GM19023 (cell line): Measurements from ENCODE around the gene HEXD.
"Not testable (repeated sequence)": the region's sequence is repeated elsewhere in the genome, so short reads cannot be mapped to it uniquely, and the experiment has no call there.

Experiments
- ATAC-seq: cut with Tn5 transposase; IDR thresholded peaks from one replicate; pipeline ENCODE4 v1.9.1; 2021; ENCODE audit warnings: mild to moderate bottlenecking, moderate library complexity; ENCODE audit not compliant: unreplicated experiment

Gene HEXD

DNA sequence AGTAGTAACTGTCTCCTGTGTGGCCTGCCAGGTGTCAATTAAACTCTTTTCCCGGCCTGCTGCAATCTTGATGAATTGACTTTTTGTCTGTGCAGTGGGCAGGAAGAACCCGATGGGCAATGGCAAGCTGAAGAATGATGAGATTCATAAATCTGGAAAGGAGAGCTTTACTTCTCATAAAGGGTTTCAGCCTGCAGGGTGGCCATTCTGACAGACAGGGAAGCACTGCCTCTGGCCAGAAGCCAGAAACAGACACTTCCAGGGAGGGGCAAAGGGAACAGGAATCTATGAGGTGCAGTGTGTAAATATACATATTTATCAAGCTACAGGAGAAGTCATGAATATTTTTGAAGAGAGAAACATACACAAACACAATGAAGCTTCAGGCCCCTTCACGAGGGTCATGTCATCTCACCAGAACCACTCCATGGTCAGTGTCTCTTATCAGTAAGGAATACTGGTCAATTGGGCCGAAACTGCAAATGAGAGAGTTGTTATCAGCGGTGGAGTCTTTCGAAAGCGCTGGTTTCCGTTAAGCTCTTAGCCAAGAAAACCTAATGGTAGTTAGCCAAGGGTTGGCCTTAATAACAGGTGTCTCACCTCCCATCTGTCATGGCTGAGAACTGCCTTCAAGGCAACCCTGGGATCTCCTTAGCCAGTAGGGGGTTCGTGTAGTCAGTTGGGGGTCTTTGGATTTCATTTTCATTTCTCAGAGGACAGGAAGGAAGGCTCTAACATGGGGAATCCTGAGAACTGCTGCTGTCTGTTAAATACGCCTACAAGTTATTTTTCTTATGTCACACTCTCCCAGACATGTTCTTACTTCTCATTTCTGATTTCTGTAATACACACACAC lies 39.2 kb downstream of the HEXD start:
- ATAC-seq = no peak

DNA sequence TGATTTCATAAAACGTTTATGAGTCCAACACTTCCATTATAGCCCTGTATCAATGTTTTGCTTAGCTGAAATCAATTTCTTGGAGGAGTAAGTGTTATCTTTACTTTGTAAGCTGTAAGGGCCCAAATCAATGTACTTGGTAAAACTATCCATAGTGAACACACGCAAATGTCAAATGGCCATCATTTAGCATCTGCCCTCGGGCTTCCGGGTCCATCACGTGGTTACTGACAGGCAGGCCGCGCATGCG lies 39.7 kb downstream of the HEXD start:
- no peak for ATAC-seq

DNA sequence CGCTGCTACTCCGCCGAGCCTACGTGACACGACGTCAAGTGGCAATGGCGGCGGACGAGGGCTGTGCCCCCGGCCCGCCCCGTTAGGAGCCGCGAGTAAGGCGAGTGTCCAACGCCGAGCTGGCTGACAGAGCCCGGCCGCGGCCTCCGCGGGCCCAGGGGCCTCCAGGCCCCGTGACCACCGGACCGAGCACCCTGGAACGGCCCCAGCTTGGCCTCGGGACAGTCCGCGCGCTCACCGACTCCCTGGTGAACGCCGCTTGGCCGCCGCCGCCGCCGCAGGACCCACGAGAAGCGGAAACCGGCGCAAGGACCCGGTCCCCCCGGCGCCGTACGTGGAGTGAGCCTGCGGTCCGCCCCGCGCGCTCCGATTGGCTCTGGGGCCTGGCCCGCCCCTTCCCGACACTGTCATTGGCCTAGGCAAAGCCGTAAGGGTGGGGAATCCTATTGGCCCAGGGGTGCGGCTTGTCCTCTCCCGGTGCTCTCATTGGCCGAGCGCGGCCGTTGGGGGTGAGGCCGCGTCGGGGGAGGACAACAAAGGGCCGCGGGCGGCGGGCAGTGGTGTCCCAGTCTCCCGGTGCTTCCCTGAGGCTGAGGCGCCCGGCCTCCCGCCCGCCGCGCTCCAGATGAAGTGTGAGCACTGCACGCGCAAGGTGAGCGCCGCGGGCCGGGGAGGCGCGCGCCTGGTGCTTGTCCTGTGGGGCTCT lies 40.2 kb downstream of the HEXD start, which contains the start of gene NARF:
Gene NARF, plus strand, starts transcription at position 563 of the 706 bp plus-strand sequence. Its CDS starts 63 bp downstream, at position 626.
- ATAC-seq = peak; percentile 94

DNA sequence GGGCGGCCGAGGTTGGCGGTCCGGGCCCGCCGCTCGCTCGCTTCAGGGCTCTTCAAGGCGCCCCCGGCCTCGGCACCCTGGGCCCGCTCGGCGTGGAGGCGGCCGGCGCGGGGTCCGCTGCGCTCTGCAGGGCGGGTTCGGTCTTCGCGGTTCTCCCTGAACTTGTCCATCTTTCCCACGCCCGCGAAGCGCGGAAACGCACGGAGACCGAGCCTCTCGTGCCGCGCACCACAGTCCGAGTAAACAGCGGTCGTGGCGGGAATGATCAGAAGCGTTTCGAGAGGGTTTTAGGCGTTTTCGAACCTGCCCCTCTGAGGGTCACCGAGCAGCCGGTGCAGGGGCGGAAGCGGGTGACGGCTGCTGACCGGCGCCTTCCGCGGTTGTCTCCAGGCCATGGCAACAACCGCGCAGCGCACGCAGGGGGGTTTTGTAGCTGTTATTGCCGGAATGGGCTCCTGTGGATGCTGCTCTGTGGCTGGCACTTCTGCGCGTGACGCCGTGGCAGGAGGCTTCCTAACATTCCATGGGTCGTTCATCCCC lies 40.8 kb downstream of the HEXD start:
- peak; percentile 6 for ATAC-seq

DNA sequence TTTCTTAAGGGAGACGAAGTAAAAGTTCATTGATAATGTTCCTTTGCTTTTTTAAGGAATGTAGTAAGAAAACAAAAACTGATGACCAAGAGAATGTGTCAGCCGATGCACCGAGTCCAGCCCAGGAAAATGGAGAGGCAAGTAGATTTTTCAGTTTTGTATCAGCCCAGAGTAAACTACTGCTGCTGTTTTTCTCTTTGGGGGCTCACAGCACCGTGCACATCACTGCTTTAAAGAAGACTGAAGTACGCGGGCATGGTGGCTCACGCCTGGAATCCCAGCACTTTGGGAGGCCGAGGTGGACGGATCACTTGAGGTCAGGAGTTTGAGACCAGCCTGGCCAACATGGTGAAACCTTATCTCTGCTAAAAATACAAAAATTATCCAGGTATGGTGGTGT lies 41.8 kb downstream of the HEXD start:
- not testable (repeated sequence) for ATAC-seq

DNA sequence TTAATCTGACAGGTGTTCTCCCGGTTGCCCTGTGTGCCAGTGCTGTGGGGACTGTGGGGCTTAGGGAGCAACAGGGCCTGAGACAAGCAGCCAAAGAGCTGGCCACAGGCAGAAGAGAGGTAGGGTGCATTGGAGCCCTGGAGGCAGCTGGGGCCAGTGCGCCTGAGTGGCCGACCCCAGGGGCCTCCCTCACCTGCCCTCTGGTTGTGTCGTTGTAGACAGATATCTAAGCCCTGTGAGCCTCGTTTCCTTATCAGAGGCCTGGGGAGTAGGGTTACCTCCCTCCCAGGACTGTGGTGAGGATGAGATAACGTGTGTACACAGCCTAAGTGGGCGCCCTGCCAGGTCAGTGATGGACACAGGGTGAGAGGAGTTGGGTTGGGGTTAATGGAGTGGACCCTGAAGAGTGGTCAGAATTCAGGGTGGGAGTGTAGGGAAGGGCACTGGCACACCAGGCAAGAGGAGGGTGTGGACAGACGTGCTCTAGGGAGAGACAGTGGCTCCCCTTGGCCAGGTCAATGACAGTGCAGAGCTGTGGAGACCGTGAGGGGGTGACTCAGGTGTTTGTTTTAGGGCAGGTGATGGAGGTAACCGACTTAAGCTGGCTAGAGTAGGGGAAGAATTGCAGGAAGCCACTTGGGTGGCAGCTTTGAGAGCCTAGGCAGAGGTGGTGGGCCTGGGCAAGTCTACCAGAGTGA lies 43.8 kb downstream of the HEXD start:
- ATAC-seq = no peak

DNA sequence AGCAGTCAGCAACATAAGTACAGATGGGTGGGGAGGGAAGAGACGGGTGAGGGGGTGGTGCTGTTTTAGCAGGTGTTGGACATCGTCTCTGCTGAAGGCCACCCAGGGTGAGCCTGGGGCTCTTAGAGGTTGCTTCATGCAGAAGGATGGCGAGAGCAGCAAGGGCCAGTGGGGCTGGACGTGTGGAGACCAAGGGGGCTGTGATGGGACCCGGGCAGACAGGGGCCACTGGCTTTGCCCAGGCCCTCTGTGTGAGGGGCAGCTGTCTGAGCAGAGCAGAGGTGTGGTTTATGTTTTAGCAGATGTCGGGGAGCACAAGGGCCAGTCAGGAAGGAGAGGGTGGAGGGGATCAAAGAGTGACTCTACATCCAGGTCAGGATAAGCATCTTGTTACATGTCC lies 45.2 kb downstream of the HEXD start:
- ATAC-seq = no peak

DNA sequence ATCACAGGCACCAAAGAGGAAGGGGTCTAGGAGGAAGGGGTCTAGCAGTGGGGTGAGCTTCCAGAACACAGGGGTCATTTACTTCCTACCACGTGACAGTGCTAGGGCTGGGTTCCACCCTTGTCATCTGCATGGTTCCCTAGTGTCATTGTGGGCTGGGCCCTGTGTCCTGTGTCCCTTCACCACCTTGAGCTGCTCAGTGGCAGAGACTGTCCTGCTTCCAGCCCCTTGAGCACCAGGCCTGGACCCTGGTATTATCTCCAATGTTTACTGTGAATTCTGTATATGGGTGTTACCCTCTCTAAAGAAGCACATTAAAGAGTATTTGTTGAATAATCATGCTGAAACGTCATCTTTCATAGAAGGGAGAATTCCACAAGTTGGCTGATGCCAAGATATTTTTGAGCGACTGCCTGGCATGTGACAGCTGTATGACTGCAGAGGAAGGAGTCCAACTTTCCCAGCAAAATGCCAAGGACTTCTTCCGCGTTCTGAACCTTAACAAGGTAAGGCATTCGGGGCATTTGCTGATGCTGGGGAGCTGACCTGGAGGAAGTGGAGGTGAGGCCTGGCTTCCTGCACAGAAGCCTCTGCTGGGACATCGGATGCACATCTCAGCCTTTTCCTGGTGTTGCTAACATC lies 45.9 kb downstream of the HEXD start:
- no peak for ATAC-seq

DNA sequence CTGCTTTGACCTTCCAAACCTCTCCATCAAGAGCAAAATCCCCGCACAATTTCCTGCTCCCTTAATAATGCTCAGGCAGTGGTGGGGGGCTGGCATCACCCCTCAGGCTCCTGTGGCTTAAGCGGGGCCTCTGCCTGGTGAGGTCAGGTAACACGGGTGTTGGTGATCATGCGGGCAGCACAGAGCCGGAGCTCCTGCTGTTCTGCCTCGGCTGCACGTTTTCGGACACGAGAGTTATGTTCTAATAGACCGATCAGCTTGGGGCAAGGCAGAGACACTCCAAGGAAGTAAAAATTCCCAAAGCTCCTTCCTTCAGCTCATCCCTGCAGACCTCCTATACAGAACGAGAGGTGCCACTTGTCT lies 46.4 kb downstream of the HEXD start:
- ATAC-seq = no peak

DNA sequence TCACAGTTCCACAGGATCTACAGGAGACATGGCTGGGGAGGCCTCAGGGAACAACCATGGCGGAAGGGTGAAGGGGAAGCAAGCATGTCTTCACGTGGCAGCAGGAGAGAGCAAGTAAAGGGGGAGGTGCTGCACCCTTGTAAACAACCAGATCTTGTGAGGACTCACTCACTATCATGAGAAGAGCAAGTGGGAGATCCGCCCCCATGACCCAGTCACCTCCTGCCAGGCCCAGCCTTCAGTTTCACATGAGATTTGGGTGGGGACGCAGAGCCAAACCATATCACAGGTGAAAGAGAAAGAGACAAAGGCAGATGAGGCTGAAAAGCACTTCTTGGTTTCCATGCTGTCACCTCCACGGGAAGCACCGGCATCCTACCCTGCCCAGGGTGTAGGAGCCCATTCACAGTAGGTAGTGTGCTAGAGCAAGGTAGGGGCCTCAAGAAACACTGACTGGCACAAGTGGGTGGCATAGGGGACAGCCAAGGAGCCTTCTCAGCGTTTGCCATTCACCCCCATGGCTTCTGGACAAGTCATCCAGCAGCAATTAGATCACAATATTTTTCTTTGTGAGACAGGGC lies 47.0 kb downstream of the HEXD start:
- ATAC-seq = no peak

DNA sequence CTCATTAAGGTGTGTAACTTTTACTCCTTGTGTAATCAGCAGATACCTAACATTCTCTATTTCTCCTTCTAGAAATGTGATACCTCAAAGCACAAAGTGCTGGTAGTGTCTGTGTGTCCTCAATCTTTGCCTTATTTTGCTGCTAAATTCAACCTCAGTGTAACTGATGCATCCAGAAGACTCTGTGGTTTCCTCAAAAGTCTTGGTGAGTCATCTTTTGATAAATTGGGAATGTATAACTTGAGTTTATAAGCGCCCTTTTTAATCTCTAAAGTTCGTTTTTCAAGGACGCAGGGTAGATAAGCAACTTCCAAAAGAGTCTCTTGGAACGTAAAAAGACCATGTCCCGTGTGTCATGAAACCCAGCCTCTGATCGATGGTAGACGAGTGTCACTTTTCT lies 50.5 kb downstream of the HEXD start:
- ATAC-seq = no peak

DNA sequence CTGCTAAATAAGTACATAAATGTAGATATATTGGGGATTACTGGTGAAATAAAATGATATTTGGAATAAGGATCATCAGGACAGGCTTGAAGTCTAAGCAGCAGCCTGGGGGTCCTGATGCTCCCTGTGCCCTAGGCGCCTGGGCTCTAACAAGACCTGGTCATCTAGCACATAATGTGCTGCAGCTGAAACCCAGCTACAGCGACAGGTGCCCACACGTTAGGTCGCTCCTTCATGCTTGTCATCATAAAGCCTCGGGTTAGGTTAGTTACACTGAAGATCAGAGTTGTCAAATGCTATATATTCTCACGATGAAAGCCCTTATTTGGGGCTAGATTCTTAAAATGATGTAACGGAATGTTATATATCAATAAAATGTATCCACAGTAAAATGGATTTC lies 51.9 kb downstream of the HEXD start:
- ATAC-seq = no peak

DNA sequence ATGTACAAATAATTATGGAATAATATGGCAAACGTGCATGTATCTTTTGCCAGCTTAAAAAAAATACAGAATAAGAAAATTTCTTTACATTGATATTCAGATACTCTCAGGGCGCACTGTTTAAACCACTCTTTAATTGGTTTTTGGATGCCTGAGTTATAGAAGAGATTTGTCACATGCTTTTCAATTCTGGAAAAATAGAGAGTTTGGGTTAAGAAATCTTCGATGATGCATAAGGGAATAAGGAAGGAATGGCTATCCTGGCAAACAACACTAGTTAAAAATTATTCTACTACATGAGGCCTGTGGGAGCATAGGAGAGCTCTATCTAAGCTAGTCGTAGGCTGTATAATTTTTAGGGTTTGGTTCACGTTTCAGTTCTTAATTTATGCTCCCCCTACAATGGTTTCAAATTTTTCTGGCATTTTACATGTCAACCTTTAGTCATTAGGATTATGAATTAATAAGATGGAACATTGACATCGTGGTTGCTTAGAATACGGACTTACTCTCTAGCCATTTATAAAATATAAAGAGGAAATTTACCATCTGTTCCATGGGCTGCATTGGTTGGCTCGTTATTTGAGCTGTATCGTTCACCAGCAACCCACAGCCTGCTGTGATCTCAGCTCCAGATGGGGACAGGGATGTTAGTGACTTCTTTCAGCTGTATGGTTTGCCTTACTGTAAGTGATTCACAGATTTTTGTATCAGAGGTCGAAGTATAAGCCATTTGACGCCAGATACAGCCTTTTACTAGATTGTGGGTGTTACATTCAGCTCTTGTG lies 56.3 kb downstream of the HEXD start:
- ATAC-seq = no peak

DNA sequence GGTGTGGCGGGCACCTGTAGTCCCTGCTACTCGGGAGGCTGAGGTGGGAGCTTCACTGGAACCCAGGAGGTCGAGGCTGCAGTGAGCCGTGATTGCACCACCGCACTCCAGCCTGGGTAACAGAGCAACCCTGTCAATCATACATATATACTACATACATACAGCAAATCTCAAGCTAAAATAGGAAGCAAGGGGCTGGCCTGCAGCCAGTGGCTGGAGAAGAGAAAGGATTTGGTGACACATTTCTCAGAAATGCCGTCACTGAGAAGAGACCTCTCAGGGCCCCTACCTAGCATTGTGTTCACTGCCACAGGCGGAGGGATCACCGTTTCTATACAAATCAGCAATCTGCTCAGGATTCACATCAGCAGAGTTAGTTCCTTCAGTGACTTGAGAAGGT lies 57.3 kb downstream of the HEXD start:
- ATAC-seq = no peak

DNA sequence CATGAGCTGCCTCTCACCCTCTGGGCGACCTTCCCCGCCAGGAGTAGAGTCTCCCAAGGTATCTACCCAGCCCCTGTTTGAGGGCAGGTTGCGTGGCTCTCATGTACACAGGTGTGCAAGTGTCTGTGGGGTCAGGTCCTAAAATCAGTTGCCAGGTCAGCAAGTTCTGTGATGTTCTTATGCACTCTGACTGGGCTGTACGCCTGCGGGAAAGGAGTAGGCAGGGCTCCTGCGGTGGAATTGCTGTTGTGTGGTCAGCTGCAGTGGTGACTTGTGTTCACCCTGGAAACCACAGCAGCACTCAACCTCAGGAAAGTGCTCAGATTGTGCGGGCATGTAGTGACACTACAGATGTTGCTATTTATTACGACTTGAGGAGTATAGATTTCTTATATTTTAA lies 59.8 kb downstream of the HEXD start:
- no peak for ATAC-seq

DNA sequence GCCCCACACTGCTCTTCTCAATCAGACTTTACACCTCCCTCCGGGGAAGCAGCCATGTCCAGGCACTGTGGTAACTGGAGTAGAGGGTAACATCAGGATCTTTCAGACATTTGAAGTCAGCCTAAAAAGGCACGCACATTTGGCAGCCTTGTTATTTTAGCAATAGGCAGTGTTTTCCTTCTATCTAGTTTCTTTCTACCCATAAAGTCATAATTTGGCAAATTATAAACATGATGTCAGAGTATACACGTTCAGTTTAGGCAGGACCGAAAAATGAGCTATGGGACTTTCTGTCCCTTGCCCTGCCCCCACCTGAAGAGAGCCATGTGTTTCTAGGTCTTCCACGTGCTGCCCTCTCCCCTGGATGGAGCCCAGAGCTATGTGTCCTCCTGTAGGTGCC lies 61.5 kb downstream of the HEXD start:
- ATAC-seq = no peak

DNA sequence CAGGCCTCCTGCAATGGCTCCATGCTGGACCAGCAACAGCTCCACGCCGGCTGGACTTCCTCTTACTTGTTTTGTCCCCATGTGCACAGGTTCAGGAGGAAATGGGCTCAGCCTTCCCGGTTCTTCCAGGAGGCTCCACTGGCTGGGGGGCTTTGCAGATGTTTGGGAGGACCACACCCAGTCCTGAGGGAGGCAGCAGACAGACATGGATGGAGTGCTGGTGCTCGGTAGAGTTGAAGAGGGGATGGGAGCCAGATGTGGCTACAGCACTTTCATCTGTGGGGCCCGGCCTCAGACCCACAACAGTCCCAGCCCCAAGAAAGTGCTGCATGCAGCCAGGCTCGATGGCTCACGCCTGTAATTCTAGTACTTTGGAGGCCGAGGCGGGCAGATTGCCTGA lies 62.2 kb downstream of the HEXD start:
- ATAC-seq = no peak

DNA sequence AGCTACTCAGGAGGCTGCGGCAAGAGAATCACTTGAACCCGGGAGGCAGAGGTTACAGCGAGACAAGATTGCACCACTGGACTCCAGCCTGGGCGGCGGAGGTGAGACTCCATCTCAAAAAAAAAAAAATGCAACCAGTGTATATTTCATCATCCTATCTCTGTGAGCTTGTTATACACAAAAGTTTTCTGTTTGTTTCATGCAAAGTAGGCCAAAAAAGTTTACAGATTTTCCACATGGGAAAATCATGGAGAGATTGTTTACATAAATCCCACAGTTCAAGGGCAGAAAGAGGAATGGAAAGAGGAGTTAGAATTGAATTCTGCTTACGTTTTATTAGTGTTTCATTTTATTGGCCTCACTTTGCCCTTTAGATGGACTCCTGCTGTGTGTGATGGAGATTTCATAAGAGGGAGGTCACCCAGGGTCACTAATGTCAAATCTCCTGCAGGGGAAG lies 65.1 kb downstream of the HEXD start:
- ATAC-seq = no peak

DNA sequence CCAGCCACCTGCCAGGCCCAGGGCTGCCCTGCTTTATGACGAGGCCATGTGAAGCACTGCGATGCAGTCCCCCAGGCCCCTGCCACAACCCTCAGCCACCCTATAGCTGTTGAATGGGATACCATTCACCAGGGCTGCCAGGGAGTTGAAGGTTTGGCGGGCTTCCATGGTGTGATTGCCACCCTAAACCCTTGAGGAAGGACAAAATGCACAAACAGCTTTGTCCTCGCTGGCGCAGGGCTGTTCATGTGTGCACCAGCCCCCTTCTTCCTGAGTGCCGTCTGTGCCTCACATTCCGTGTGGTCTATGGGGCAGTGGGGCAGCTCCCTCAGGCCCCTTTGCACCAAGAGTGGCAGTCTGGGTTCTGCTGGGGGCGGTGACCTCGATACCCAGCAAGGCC lies 65.7 kb downstream of the HEXD start:
- no peak for ATAC-seq
